ENCODE data around the gene FBXL4. TPM values are rescaled to one million over a fixed set of nuclear protein-coding genes. Genes with fewer than 3 reads are reported as not detected.

The FBXL4 gene
- total and polyA plus RNA-seq, 2 of the 8 experiments (the other 6 are each of a cell fraction or from before 2014, with no cell fraction given) = 6.9 to 13.8 TPM

DNA sequence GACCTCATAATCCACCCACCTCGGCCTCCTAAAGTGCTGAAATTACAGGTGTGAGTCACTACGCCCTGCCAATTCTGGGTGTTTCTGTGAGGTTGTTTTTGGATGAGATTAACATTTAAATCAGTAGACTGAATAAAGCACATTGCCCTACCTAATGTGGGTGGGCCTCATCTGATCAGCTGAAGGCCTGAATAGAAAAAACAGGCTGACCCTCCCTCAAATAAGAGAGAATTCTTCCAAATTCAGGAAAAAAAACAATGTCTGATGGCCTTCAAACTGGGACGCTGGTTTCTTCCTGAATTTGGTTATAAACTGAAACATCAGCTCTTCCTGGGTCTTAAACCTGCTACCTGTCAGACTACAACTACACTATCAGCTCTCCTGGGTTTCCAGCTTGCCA lies 62.4 kb downstream of the FBXL4 start (continued):
- TF ChIP-seq, protein P1, sequence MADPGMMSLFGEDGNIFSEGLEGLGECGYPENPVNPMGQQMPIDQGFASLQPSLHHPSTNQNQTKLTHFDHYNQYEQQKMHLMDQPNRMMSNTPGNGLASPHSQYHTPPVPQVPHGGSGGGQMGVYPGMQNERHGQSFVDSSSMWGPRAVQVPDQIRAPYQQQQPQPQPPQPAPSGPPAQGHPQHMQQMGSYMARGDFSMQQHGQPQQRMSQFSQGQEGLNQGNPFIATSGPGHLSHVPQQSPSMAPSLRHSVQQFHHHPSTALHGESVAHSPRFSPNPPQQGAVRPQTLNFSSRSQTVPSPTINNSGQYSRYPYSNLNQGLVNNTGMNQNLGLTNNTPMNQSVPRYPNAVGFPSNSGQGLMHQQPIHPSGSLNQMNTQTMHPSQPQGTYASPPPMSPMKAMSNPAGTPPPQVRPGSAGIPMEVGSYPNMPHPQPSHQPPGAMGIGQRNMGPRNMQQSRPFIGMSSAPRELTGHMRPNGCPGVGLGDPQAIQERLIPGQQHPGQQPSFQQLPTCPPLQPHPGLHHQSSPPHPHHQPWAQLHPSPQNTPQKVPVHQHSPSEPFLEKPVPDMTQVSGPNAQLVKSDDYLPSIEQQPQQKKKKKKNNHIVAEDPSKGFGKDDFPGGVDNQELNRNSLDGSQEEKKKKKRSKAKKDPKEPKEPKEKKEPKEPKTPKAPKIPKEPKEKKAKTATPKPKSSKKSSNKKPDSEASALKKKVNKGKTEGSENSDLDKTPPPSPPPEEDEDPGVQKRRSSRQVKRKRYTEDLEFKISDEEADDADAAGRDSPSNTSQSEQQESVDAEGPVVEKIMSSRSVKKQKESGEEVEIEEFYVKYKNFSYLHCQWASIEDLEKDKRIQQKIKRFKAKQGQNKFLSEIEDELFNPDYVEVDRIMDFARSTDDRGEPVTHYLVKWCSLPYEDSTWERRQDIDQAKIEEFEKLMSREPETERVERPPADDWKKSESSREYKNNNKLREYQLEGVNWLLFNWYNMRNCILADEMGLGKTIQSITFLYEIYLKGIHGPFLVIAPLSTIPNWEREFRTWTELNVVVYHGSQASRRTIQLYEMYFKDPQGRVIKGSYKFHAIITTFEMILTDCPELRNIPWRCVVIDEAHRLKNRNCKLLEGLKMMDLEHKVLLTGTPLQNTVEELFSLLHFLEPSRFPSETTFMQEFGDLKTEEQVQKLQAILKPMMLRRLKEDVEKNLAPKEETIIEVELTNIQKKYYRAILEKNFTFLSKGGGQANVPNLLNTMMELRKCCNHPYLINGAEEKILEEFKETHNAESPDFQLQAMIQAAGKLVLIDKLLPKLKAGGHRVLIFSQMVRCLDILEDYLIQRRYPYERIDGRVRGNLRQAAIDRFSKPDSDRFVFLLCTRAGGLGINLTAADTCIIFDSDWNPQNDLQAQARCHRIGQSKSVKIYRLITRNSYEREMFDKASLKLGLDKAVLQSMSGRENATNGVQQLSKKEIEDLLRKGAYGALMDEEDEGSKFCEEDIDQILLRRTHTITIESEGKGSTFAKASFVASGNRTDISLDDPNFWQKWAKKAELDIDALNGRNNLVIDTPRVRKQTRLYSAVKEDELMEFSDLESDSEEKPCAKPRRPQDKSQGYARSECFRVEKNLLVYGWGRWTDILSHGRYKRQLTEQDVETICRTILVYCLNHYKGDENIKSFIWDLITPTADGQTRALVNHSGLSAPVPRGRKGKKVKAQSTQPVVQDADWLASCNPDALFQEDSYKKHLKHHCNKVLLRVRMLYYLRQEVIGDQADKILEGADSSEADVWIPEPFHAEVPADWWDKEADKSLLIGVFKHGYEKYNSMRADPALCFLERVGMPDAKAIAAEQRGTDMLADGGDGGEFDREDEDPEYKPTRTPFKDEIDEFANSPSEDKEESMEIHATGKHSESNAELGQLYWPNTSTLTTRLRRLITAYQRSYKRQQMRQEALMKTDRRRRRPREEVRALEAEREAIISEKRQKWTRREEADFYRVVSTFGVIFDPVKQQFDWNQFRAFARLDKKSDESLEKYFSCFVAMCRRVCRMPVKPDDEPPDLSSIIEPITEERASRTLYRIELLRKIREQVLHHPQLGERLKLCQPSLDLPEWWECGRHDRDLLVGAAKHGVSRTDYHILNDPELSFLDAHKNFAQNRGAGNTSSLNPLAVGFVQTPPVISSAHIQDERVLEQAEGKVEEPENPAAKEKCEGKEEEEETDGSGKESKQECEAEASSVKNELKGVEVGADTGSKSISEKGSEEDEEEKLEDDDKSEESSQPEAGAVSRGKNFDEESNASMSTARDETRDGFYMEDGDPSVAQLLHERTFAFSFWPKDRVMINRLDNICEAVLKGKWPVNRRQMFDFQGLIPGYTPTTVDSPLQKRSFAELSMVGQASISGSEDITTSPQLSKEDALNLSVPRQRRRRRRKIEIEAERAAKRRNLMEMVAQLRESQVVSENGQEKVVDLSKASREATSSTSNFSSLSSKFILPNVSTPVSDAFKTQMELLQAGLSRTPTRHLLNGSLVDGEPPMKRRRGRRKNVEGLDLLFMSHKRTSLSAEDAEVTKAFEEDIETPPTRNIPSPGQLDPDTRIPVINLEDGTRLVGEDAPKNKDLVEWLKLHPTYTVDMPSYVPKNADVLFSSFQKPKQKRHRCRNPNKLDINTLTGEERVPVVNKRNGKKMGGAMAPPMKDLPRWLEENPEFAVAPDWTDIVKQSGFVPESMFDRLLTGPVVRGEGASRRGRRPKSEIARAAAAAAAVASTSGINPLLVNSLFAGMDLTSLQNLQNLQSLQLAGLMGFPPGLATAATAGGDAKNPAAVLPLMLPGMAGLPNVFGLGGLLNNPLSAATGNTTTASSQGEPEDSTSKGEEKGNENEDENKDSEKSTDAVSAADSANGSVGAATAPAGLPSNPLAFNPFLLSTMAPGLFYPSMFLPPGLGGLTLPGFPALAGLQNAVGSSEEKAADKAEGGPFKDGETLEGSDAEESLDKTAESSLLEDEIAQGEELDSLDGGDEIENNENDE (IDR thresholded peaks at IDR 0.05; ENCODE audit: insufficient replicate concordance, low read length) = no peak
- no peak for TF ChIP-seq CREB1 (IDR thresholded peaks at IDR 0.05)
- no peak for TF ChIP-seq GTF2F1 (IDR thresholded peaks at IDR 0.05; ENCODE audit: borderline replicate concordance, low read depth, low read length)
- no peak for TF ChIP-seq RXRA (IDR thresholded peaks at IDR 0.05; ENCODE audit: insufficient read depth, low read depth, low read length)
- no peak for TF ChIP-seq SUZ12 (IDR thresholded peaks at IDR 0.05; ENCODE audit: low read length)
- TF ChIP-seq SP2 (IDR thresholded peaks at IDR 0.05; ENCODE audit: low read length) = no peak
- no peak for TF ChIP-seq JUND (IDR thresholded peaks at IDR 0.05; ENCODE audit: low read length)
- TF ChIP-seq SP1 (IDR thresholded peaks at IDR 0.05; ENCODE audit: low read depth, low read length) = no peak
- TF ChIP-seq RNF2 (IDR thresholded peaks at IDR 0.05; ENCODE audit: borderline replicate concordance, low read depth, low read length, missing control alignments, poor library complexity, severe bottlenecking) = no peak
- TF ChIP-seq RAD21 (IDR thresholded peaks at IDR 0.05 in 1 of 2, conservative IDR thresholded peaks at IDR 0.05 in 1 of 2; ENCODE audit: low read depth in 2 of 2, low read length in 2 of 2) = no peak
- TF ChIP-seq PHF8 (conservative IDR thresholded peaks at IDR 0.05; ENCODE audit: low read depth, low read length) = no peak
- TF ChIP-seq BRCA1 (IDR thresholded peaks at IDR 0.05; ENCODE audit: low read depth, low read length) = no peak

Data from H1 (cell line).